Muscle of leg (tissue), 11 donors: ENCODE results near the gene GFI1B. TPM values are rescaled to one million over a fixed set of nuclear protein-coding genes. Genes with fewer than 3 reads are reported as not detected.

Source experiments
- DNase-seq: peaks from one replicate; pipeline ENCODE4 v3.0.0; 2013
- H3K27ac ChIP-seq: one replicate; pipeline ENCODE4 v1.5.1; 2013; ENCODE audit warnings: mild to moderate bottlenecking, low read length, control low read depth
- H3K27me3 ChIP-seq: one replicate; pipeline ENCODE4 v1.6.1; 2013; ENCODE audit warnings: low read length; ENCODE audit not compliant: control insufficient read depth, insufficient read depth
- H3K36me3 ChIP-seq: one replicate; pipeline ENCODE4 v1.6.1; 2013; ENCODE audit warnings: low read length; ENCODE audit not compliant: control insufficient read depth, insufficient read depth
- H3K4me1 ChIP-seq: one replicate; pipeline ENCODE4 v1.6.1; 2013; ENCODE audit warnings: low read length; ENCODE audit not compliant: control insufficient read depth, insufficient read depth
- H3K4me3 ChIP-seq: one replicate; pipeline ENCODE4 v1.5.1; 2013; ENCODE audit warnings: low read length, control low read depth
- H3K9me3 ChIP-seq: replicated peaks from 2 replicates; pipeline ENCODE4 v1.6.1; 2013; ENCODE audit warnings: low read depth, low read length; ENCODE audit not compliant: control insufficient read depth
- WGBS: methylation state at CpG from one replicate; pipeline ENCODE4 v1.1.5; 2013; ENCODE audit warnings: missing lambda C conversion rate; ENCODE audit not compliant: insufficient coverage; 5-methylcytosine and 5-hydroxymethylcytosine counted together
- polyA plus RNA-seq, 8 donors: library from polyadenylated mRNA; unstranded; fragments of 120-200 nt; gene quantifications; one replicate each; pipeline versions ENCODE4 v1.2.1 to v1.2.3, GENCODE V29; 2013; ENCODE audit warnings: inconsistent platforms in 1 of 8, low replicate concordance in 1 of 8; ENCODE audit not compliant: insufficient read length in 8 of 8, insufficient read depth in 1 of 8
- total RNA-seq: library from RNA; stranded (reverse); fragments of 120-200 nt; gene quantifications from one replicate; pipeline ENCODE4 v1.2.4, GENCODE V29; 2013

GFI1B gene
- total and polyA plus RNA-seq, 9 donors: 0.13 to 1.1 (median 0.63) TPM

- Histone ChIP-seq H3K27ac (no peak overlapping the region), H3K4me3 (no peak overlapping the region), H3K4me1 (no peaks in the 10 kb centered on the region), H3K27me3 (peaks cover 27% of the 10 kb centered on the region), H3K9me3 (no peaks in the 10 kb centered on the region), H3K36me3 (no peaks in the 10 kb centered on the region)
- 65% methylated on average over 6 of the region's 11 CpGs for WGBS
- DNase-seq: no peak
Observed at GRCh38 chr9:132983491-132984201, 5.2 kb downstream of the GFI1B start.

GRCh38 chr9:132984202-132985070, 5.9 kb downstream of the GFI1B start:
- no peaks in the 10 kb centered on the region for H3K4me1 ChIP-seq
- DNase-seq: no peak
- H3K27me3 ChIP-seq: peaks cover 19% of the 10 kb centered on the region
- H3K27ac ChIP-seq: no peak overlapping the region
- no peaks in the 10 kb centered on the region for H3K9me3 ChIP-seq
- WGBS: 44% methylated on average over 12 of the region's 20 CpGs
- no peak overlapping the region for H3K4me3 ChIP-seq
- H3K36me3 ChIP-seq: no peaks in the 10 kb centered on the region

DNA sequence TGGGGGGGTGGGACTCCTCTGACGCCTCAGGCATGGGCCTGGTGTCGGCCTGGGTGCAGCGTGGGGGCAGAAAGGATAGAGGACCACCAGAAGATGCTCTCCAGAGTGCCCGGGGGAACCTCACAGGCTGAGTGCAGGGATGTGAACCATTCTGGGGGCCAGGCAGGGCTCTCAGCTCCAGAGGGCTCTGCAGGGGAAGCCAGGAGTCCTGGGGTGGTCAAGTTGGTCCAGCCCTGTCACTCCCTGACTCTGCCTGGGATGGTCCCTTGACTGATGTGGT, 6.5 kb downstream of the GFI1B start:
- Histone ChIP-seq H3K27me3 (peaks cover 20% of the 10 kb centered on the region), H3K27ac (no peak overlapping the region), H3K4me3 (no peak overlapping the region), H3K36me3 (no peaks in the 10 kb centered on the region), H3K4me1 (no peaks in the 10 kb centered on the region), H3K9me3 (no peaks in the 10 kb centered on the region)
- 71% methylated on average over 4 of the region's 4 CpGs for WGBS
- DNase-seq: no peak

DNA sequence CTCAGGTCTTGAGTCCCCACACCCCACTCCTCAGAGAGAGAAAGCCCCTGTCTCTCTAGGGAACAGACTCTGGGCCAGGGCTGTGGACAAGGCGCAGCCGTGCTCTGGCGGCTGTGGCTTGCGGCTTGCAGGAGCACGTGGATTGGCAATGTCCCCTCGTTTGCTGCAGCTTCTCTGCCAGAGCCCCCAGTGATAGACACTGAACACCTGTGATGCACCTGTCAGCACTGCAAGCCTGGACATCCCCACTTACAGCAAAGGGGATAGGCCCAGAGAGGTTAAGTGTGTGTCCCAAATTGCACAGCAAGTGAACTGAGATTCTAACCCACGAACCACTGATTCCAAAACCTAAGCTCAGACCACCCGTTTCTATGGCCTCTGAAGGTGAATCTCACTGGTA, 7.0 kb downstream of the GFI1B start:
- no peak overlapping the region for H3K27ac ChIP-seq
- WGBS: 78% methylated on average over 5 of the region's 8 CpGs
- H3K4me3 ChIP-seq: no peak overlapping the region
- DNase-seq: no peak
- no peaks in the 10 kb centered on the region for H3K4me1 ChIP-seq
- H3K36me3 ChIP-seq: no peaks in the 10 kb centered on the region
- no peaks in the 10 kb centered on the region for H3K9me3 ChIP-seq
- peaks cover 20% of the 10 kb centered on the region for H3K27me3 ChIP-seq

GRCh38 chr9:132986114-132986513, 7.6 kb downstream of the GFI1B start:
- H3K27ac ChIP-seq: no peak overlapping the region
- peaks cover 21% of the 10 kb centered on the region for H3K27me3 ChIP-seq
- DNase-seq: no peak

GRCh38 chr9:132986640-132987620, 8.4 kb downstream of the GFI1B start:
- WGBS: 43% methylated on average over 18 of the region's 26 CpGs
- H3K27me3 ChIP-seq: peaks cover 27% of the 10 kb centered on the region
- no peak for DNase-seq
- no peaks in the 10 kb centered on the region for H3K36me3 ChIP-seq
- no peak overlapping the region for H3K27ac ChIP-seq
- no peak overlapping the region for H3K4me3 ChIP-seq
- H3K9me3 ChIP-seq: no peaks in the 10 kb centered on the region
- peaks cover 1% of the 10 kb centered on the region for H3K4me1 ChIP-seq

More at GRCh38 chr9:132986114-132986513, 7.6 kb downstream of the GFI1B start:
- H3K4me3 ChIP-seq: no peak overlapping the region
- 81% methylated on average over 11 of the region's 13 CpGs for WGBS
- no peaks in the 10 kb centered on the region for H3K9me3 ChIP-seq
- no peaks in the 10 kb centered on the region for H3K36me3 ChIP-seq
- H3K4me1 ChIP-seq: no peaks in the 10 kb centered on the region

- Histone ChIP-seq H3K27me3 (peaks cover 33% of the 10 kb centered on the region), H3K36me3 (no peaks in the 10 kb centered on the region), H3K27ac (no peak overlapping the region), H3K4me1 (peaks cover 2% of the 10 kb centered on the region), H3K4me3 (no peak overlapping the region), H3K9me3 (no peaks in the 10 kb centered on the region)
- no peak for DNase-seq
- 79% methylated on average over 9 of the region's 14 CpGs for WGBS
Observed at GRCh38 chr9:132988244-132989013, 9.9 kb downstream of the GFI1B start.

DNA sequence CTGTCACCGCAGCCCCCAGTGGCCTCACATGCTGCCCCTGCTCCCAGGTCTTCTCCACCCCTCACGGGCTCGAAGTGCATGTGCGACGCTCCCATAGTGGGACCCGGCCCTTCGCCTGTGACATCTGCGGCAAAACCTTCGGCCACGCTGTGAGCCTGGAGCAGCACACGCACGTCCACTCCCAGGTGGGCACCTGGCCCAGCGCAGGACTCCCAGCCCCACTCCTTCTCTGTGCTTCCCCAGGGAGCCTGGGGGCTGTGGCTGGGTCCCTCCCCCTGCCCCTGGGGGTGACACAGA, 10.5 kb downstream of the GFI1B start:
- no peak overlapping the region for H3K4me3 ChIP-seq
- no peak for DNase-seq
- H3K27ac ChIP-seq: no peak overlapping the region
- H3K27me3 ChIP-seq: peaks cover 34% of the 10 kb centered on the region
- WGBS: 88% methylated on average over 13 of the region's 13 CpGs
- H3K4me1 ChIP-seq: peaks cover 2% of the 10 kb centered on the region
- H3K36me3 ChIP-seq: no peaks in the 10 kb centered on the region
- no peaks in the 10 kb centered on the region for H3K9me3 ChIP-seq

GRCh38 chr9:132989414-132989996, 11.0 kb downstream of the GFI1B start:
- Histone ChIP-seq H3K9me3 (no peaks in the 10 kb centered on the region), H3K4me1 (peaks cover 2% of the 10 kb centered on the region), H3K36me3 (no peaks in the 10 kb centered on the region), H3K27me3 (peaks cover 37% of the 10 kb centered on the region), H3K27ac (no peak overlapping the region), H3K4me3 (no peak overlapping the region)
- no peak for DNase-seq
- WGBS: 86% methylated on average over 21 of the region's 23 CpGs
